HG02571 (cell line): ENCODE measurements around the gene NEDD4L.

Experiments
- ATAC-seq: cut with Tn5 transposase; IDR thresholded peaks from one replicate; pipeline ENCODE4 v1.9.1; 2021; ENCODE audit warnings: mild to moderate bottlenecking, moderate library complexity; ENCODE audit not compliant: unreplicated experiment

The NEDD4L gene

DNA sequence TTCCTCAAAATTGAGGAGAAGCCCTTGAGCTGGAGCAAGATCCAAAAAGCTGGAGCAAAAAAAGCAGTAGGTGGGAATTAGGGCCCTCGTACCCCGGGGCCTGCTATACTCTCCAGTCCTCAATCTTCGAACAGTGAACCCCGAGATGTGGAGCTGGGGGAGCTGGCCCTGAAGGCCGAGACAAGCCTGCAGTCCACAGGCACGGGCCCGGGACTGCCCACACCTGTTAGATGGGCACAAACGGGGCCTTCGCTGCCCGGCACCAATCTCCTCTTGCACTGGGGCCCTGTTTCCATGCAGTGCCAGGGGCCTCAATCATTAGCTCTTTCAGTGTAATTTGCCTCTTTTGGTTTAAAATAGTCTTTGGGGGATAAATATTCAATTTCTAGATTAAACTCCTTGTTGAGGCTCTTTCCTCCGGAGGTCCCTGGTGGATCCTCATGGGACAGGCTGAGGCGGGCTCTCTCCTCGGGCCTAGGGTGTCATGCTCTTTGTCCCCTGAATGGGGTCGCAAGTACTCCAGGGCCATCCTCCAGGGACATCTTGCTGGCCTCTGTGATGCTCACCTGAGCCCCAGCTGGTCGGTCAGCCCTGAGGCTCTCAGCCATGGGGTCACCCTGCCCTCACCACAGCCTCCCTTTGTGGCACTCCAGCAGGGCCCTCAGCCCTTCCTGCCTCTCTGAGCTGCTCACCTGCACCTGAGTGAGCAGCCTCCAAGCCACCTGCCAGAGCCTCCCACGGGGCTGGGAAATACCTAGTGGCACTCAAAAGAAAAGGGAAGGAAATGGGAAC is 361.3 kb downstream of the NEDD4L start:
- no peak for ATAC-seq

DNA sequence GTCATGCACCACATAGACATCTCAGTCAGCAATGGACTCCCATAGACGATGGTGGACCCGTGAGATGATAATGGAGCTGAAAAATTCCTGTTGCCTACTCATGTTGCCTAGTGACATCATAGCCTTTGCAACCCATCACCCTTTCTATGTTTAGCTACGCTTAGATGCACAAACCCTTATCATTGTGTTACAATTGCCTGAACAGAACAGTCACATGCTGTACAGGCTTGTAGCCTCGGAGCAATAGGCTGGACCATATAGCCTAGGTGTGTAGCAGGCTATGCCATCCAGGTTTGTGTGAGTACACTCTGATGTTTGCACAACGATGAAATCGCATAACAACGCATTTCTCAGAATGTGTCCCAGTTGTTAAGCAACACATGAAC is 363.2 kb downstream of the NEDD4L start:
- ATAC-seq = no peak

DNA sequence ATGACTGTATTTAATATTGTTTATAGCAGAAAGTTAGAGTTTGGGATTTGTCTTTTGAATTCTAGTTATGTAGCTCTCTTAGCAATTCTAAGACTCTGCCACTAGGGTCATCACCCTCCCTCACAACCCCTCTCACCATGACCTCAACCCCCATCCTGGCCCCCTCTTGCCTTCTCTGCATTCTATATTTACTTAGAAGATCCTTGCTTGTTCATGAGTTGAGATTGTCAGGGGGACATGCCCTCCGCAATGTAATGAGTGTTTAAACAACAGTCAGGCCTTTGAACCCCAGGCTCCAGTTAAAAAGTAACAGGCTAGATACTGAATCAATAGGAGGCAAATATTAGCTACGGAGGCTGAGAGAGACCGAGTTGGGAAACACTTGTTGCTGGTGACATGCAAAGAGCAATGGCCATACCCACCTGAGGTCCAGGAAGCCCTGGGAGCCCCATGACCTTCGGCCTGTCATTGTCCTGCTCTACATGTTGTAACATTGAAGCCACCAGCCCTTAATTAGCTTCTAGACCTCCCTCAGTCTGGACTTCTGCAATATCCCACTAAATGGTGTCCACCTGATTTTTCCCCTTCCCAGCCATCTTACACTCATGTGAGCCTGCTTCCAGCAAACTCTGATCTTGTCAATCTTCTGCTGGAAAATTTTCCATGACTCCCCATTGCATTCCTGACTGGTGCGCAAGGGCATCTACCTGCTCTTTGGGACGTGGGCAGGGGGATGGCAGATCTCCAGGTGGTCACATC is 363.8 kb downstream of the NEDD4L start:
- no peak for ATAC-seq

DNA sequence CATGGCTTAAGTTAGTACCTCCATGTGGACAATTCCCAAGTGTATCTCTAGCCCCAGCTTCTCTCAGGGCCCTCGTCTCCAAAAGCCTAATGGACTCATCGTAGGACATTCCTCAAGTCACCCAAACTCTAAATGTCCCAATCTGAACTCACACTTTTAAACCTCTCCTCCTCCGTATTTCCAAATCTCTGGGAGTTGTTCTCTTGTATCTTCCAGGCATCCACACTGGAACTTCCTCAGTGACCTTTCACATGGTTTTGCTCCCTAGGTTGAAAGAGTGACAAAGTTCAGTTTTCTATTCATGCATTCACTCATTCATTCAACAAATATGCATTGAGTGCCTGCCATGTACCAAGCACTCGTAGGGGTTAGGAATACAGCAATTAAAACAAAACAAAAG is 364.6 kb downstream of the NEDD4L start:
- ATAC-seq = no peak

DNA sequence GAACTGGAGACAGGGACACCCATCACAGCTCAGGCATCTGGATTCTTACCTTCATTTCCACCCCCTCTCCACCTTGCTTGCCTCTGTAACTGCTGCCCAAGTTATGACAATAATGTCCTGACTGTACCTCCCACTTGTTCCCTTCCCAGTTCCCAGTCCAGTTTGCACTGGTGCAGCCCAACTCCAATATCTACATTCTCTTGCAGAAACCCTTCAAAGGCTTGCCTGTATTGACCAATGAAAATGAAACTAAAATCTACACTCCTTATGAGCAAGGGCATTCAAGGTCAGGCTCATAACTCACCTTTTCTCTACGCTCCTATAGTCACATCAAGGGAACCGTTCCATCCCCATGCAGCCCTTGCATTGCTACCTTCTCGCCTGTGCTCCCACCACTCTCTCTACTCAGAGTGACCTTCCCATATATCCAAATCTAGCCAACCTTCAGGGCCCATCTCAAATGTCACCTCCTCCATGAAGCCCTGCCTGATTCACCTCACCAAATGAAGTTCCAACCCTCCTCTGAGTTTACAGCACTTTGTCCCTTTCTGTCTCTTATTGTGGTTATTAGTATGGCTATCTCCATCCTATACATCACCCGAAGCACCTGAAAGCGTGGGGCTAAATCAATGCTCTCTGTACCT is 365.9 kb downstream of the NEDD4L start:
- no peak for ATAC-seq

DNA sequence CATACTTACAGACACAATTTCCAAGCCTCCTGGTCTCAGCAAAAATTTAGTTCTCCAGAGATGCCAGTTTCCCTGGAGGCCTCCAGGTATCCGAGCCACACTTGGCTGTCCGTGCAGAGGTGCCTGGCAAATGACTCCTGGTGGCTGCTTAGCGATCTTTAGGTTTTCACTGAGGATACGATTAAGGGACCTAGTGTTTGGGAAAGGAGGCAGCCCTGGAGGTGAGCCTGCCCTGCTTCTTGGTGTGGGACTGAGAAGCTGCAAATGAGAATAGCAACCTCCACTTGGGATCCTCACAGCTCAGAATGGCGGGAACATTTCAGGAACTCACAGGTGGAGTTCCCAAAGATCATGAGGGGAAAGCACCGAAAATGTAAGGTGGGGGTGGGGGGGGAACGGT is 367.3 kb downstream of the NEDD4L start:
- ATAC-seq = no peak

DNA sequence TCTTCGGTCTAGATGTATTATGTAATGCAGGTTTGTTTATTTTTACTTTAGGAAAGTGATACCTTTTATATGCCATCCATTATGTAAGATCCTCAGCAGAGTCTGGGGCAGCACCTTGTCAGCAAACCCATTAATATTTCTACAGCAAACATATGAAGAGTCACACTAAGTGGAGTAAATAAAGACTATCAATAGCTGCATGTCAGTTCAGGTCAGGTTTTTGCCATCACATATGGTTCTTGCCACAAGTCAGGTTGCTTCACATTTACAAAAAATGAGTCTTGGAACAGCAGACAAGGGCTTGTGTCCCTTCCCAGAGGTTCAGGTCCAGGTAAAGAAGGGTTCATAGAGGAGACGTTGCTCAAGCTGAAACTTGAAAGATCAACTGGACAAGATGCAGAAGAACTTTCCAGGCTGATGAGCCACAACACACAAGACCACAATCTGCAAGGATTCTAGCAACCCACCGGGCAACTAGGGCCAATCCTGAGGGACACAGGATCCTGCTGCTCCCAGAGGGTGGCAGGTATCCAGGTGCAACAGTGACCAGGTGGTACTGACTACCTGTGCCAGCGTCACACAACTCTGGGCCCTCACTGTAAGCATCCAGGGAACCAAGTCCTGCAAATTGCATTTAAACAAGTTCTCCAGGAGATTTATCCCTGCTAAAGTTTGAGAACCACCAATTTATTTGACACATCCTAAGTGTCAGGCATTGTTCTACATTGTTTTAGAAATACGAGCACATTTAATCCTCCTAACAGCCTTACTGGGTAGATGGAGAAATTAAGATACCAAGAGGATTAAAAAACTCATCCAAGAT is 369.0 kb downstream of the NEDD4L start:
- ATAC-seq = no peak

DNA sequence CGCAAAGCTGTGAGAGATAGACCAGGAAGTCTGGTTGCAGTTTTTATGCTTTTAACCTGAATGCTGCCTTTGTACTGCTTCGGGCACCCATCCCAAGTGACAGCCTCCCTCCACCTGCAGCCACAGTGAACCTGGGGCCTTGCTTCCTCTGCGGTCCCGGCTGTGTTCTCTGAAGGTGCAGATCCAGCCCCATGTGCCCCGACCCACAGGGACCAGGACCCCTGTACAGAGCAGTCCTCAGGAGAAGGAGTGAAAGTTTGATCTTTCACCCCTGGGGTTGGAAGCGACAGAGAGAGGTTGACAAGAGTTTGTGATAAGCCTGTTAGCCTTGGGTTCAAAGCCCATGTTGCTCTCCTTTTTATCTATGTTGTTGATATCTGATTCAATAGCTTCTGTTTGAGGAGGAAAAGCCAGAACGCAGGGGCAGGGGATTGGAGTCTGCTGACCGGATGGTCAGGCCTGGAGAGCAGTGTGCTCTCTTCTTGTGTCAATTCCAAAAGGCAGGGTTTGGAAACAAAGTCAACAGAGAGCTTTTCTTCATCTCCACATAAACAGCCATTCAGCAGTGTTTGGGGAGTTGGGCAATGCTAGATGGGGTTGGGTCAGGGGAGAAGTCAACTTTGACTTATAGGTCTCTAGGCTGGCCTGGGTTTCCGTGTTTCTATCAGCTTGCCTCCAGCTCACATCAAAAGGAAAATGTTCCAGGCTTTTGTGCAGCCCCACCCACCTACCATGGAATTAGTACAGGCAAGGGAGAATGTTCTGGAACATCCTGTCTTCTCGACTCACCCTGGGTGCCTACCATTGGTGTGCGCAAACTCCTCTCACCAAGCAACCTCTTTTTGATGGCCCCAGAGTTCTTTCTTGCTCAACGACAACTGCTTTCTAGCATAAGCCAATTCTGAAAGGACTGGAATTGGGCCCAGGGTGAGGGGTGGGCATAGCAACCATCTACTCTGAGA is 369.9 kb downstream of the NEDD4L start:
- ATAC-seq = no peak

DNA sequence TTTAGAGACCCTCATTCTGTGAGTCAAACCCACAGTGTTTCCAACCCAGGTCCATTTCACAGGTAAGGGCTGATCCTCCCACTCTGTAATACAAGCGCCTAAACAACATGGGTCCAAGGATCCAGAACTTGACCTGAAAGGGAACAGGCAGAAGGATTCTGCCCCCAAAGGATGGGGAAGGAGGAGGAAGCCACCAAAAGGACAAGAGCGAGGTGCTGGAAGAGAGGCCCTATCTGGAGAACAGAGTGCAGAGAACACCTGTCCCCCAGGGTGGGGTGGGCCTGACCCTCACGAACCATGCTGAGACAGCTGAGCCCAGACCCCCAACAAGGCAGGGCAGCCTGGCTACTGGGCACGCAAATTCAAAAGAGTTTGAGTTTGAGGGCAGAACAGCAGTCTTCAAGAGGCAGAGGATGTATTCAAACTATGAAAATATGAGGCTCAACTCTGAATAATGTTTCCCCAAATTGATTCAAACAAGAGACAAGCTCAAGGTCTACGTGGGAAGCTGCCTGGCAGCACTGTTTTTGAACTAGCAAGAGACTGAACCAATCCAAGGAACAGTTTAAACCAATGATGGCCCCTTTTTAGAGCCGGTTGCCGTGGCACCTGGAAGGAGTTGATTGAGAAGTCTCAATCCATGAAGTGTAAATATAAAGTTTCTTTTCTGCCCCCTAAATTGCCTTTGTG is 372.1 kb downstream of the NEDD4L start:
- no peak for ATAC-seq

DNA sequence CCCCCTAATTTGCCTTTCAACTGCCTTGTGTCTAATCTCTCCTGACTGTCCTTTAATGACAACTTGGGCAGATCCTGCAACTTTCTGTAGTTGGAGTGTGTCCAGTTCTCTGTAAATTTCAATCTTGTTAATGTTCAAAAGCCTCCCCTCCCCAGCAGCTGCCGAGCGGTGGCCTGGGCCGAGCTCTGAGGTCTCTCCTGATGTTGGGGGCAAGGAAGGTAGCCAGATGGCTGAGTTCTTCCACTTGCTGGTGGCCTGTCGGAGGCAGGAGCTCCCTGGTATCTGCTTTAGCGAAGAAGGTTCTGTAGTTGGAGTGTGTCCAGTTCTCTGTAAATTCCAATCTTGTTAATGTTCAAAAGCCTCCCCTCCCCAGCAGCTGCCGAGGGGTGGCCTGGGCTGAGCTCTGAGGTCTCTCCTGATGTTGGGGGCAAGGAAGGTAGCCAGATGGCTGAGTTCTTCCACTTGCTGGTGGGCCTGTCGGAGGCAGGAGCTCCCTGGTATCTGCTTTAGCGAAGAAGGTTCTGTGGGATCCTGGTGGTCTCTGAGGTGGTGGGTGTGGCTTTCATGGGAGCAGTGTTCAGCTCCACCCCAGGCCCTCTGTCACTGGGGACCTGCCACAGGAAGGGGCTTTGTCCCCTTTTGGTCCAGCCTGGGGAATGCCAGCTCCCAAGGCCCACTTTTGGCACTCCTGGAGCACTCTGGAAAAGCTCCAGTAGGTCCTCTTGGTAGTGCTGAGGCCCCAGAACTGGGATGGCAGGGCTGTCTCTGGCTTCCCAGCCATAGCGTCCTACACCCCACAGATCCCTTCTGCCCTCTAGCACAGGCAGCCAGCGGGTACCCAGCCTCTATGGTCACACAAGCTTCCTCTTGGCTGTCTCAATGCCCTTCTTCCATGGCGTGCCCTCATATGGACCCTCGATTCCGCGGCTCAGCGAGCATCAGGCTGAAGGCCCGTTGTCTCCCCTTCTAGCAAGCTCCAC is 373.0 kb downstream of the NEDD4L start:
- ATAC-seq = no peak

DNA sequence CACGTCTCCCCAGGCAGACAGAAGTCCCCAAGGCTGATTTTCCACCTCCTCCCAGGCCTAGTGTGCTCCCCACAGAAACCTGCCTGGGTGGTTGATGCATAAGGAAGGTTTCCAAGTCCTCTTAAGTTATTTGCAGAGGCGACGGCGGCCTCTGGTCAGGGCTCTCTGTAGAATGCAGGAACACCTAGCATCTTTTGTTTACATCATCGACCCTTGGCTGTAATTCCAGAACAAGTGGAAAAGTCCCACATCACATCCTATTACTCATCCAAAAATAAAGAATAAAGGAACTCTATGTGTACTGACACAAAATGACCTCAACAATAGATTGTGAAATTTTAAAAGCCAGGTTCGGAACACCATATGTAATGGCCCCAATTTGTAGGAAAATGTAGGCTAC is 373.7 kb downstream of the NEDD4L start:
- no peak for ATAC-seq

DNA sequence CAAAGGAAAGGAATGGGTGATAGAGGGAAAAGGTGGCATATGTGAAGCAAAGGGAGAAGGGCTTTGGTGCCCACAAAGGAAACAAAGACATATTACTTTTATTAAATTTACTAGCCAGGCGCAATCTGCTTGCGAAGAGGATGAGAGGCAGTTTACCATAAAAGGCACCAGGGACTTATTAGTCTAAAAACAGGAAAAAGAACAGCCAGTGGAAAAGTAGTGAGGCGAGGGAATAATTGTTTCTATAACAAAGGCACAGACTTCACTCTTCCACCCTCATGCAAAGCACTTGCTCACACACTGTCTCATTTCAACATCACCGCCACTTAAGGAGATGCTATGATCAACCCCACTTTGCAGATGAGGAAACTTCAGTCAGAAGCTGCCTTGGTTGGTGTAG is 374.3 kb downstream of the NEDD4L start:
- ATAC-seq = no peak

DNA sequence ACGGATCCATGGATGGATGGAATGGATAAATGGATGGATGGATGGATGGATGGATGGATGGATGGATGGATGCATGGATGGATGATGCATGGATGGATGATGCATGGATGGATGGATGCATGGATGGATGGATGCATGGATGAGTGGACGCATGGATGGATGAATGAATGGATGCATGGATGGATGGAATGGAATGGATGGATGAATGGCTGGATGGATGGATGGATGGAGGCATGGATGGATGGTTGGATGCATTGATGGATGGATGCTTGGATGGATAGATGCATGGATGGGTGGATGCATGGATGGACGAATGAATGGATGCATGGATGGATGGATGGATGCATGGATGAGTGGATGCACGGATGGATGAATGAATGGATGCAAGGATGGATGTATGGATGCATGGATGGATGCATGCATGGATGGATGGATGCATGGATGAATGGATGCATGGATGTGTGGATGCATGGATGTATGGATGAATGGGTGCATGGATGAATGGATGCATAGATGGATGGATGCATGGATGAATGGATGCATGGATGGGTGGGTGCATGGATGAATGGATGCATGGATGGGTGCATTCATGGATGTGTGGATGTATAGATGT is 375.7 kb downstream of the NEDD4L start:
- ATAC-seq = no peak

DNA sequence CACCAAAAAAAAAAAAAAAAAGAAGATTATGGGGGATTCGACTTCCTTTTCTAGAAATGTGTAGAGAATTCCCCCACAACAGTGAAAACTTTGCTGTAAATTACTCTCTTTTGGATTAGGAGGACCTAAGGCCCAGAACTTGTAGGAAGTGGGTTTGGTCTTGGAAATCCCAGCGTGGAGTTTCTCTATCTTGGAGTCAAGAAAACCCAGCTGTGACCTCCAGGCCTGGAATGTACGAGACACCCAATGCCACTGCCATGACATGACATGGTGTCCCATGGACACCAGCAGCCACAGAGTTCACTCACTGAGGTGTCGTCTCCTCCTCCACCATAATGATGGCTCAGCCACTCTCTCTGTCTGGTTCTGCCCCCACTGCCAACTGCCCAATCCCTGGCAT is 382.6 kb downstream of the NEDD4L start:
- no peak for ATAC-seq

DNA sequence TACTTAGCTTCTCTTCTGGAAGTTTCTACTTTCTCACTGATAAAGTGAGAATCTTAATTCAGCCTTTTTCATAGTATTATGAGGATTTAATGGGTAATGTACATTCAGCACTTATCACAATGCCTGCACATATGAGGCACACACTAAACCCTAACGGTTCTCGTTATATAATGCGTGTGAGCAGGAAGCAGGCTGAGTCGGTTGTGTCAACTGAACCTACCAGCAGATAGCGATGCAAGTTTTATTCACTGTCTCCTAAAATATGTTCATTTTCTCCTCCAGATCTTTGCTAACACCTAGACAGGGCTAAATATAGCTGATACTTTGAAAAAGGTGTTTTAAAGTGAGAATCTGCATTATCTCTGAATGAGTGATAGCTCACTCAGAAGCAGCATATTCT is 383.3 kb downstream of the NEDD4L start:
- no peak for ATAC-seq

DNA sequence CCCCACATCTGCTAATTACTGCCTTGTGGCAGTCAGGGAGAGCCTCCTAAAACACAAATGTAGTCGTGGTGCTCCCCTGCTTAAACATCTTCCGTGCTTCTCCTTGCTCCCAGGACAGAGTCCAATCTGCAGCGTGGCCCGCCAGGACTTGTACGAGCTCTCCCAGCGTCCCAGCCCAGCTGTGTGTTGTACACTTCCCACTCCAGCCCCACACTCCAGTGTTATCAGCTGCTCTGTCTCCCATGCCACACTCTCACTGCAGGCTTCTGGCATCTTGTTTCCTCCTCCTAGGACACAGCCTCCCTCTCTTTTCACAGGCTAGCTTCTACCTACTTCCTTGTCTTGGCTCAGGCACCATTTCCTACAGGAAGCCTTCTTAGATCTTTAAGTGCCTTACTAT is 385.4 kb downstream of the NEDD4L start:
- ATAC-seq = no peak

DNA sequence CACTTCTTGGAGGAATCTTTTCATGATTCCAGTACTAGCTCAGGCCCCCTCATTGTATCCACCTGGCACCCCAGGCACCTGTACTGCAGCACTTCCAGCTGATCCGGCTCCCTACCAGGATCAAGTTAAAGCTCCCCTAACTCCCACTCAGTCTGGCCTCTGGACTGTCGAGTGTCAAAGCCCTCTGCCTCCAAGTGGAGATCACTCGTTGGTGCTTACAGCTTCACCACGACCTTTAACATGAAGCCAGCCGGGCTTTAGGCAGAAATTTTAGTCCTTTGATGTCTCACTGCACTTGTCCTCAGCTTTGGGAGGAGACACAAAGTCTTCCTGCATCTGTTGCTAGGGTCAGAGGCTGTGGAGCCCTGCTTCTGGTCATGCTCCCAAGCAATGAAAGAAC is 387.2 kb downstream of the NEDD4L start:
- no peak for ATAC-seq
